Smooth muscle cell of the brain vasculature (primary cell): Measurements from ENCODE around the gene PET100.

Source experiments
- DNase-seq: peaks from one replicate; pipeline ENCODE4 v3.0.0-alpha.2; 2012; ENCODE audit warnings: low read depth, low spot score

Gene PET100

DNA sequence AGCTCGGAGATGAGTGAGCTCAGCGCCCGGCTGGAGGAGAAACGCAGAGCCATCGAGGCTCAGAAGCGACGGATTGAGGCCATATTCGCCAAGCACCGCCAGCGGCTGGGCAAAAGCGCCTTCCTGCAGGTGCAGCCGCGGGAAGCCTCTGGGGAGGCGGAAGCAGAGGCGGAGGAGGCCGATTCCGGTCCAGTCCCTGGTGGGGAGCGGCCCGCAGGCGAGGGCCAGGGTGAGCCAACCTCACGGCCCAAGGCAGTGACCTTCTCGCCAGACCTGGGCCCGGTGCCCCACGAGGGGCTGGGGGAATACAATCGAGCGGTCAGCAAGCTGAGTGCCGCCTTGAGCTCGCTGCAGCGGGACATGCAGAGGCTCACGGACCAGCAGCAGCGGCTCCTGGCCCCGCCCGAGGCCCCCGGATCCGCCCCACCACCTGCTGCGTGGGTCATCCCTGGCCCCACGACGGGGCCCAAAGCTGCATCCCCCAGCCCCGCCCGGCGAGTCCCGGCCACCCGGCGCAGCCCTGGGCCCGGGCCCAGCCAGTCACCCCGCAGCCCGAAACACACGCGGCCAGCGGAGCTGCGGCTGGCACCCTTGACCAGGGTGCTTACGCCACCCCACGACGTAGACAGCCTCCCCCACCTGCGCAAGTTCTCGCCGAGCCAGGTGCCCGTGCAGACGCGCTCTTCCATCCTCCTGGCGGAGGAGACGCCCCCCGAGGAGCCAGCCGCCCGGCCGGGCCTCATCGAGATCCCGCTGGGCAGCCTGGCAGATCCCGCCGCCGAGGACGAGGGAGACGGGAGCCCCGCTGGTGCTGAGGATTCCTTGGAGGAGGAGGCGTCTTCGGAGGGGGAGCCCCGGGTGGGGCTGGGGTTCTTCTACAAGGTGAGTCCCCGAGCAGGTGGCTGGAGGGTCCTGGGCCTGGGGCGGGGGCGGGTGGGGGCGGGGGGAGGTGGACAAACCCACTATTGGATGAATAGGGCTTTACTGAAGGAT is 17.0 kb upstream of the PET100 start:
- no peak for DNase-seq

DNA sequence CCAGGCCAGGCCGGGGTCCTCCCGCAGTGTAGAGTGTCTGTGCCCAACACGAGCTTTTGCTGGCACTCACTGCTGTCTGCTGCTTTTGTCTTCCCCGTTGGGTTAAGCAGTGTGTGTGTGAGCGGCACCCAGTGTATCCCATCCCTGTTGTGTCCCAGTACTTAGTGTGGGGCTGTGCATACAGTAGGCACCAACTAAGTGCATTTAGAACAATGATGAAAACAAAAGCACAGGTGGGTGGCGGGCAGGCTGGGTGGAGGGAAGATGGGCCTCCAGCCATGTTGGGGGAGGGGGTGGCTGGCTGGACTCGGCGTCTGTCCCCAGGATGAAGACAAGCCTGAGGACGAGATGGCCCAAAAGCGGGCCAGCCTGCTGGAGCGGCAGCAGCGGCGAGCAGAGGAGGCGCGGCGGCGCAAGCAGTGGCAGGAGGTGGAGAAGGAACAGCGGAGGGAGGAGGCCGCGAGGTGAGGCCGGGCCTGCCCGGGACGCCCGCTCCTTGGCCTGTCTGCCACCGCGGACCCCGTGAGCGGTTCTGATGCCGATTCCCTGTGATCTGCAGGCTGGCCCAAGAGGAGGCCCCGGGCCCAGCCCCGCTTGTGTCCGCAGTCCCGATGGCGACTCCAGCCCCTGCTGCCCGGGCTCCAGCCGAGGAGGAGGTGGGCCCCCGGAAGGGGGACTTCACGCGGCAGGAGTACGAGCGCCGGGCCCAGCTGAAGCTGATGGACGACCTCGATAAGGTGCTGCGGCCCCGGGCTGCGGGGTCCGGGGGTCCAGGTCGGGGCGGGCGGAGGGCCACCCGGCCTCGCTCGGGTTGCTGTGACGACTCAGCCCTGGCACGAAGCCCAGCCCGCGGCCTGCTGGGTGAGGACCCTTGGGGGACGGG is 14.5 kb upstream of the PET100 start:
- DNase-seq: no peak

DNA sequence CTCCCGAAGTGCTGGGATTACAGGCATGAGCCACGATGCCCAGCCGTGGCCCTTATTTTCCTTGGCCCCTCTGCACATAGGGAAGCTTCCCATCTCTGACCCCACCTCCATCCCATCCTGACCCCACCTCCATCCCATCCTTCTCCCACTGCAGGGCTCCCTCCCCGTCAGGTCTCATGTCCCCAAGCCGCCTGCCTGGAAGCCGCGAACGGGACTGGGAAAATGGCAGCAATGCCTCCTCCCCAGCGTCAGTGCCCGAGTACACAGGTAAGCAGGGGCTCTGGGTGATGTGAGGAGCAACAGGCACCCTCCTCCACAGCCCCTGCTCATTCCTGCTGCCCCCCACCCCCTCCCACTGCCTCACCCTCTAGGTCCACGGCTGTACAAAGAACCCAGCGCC is 12.4 kb upstream of the PET100 start:
- DNase-seq: no peak

DNA sequence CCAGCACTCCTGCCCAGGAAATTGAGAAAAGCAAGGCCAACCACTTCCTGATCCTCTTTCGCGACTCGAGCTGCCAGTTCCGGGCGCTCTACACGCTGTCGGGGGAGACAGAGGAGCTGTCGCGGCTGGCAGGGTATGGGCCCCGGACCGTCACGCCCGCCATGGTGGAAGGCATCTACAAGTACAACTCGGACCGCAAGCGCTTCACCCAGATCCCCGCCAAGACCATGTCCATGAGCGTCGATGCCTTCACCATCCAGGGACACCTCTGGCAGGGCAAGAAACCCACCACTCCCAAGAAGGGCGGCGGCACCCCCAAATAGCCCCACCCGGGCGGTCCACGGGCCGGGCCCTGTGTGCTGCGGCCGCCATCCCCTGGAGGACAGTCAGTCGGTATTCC is 11.9 kb upstream of the PET100 start:
- no peak for DNase-seq

DNA sequence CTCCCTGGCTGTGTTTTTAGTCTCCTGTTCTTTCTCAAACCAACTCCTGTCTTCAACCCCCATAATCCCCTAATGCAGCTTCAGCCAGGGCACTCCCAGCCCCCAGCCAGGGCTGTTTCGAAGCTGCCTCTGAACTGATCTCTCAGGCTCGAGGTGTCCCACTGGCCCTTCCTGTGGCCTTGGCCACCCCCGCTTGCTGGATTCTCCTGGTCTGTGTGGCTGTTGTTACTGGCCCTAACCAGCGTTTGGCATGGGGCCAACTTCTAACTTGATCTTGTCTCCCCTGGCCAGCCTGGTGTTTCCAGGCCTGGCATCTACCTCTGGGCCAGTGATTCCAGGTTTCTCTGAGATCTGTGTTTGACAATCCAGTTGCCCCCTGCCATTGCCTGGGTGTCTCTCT is 11.2 kb upstream of the PET100 start:
- DNase-seq: no peak

DNA sequence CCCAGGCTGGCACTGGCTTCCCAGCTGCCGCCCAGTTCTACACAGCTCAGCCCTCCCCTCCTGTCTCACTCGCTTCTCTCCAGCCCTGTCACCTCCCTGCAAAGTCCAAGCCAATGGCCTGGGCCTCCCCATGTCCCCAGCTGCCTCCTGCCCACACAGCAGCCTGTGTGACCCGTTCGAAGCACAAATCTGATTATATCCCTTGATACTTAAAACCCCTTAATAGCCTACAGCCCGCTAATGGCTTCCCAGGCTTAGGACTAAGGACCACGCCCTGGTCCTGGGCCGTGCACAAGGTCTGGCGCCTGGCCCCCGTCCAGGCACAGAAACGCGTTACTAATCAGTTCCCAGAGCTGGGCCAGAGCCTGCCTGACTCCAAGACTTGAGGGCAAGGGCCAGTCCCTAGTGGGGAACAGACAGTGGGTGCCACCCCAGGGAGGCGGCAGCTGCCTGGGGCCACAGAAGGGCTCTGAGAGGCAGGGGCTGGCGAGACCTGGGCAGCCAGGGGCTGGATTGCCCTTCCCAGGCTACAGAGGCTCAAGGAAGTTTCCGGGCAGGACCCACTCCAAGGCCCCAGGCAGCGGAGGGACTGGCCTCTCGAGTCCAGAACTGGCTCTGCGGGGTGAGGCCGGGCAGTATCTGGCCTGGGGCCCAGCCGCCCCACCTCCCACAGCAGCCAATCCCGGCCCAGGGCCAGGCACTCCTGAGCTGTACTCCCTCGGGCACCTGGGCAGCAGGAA is 10.7 kb upstream of the PET100 start:
- no peak for DNase-seq

DNA sequence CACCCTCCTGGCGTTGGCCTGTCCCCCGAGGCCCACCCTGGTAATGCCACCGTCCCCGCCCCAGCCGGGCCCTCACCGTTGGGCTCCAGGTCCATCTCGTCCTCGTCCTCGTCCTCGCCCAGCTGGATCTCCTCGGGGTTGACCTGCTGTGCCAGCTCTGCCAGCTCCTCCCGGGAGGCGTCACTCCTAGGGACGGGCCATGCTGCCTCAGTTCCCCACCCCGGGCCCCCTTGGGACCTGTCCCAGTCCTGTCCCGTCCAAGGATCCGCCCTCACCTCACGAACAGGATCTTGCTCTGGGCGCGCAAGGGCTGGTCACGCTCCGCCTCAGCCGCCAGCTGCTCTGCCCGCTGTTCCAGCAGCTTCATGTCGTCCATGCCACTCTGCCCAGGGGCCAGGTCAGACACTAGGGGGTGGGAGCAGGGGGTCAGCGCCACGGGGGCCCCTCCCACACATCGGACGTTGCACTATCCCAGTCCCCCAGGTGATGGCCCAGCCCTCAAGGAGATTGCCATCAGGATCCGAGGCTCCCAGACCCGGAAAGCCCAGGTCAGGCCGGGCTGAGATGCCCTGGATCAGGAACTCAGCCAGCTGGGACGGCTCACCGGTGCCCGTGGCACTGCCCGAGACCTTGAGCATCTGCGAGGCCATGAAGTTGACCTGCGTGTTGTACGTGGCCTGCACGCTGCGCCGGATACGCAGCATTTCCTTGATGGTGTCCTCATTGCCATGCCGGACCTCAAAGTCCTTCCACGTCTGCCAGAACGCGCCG is 9.7 kb upstream of the PET100 start:
- DNase-seq: no peak

DNA sequence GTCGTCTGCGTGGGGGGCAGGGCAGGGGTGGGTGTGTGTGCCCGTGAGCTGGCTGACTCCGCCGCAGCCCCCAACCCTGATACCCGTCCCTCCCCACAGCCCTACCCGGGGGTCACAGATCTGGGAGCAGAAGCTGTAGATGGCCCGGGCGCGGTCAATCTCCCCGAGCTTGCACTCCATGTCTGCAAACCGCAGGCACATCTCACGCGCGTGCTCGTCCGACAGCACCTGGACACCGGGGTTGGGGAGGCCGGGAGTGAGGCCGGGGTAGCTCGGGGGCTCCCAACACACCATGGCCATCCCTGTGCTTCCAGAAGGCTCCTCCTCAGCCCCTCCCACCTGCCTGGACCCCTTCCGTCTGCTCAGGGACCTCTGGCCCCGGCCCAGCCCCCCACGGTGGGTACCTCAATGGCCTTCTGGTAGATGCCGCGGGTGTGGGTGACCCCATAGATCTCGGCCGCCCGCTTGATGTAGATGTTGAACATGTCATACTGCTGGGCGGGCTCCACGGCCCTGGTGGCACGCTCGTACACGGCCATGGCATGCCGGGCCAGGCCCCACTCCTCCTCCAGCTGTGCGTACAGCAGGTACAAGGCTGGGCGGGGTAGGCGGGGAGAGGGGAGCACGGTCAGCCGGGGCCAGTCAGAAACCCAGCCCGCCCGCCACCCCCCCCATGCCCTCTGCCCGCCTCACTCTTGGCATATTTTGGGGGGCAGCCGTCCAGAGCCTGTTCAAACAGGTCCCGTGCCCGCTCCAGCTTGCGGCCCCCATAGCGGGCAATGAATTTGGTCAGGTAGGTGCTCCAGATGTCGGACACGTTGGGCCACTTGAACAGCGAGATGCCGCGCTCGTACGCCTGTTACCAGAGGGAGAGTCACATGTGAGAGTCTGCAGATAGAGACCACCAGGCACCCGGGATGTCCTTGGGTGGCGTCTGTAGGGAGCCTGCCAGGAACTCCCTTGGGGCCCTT is 8.9 kb upstream of the PET100 start:
- no peak for DNase-seq

DNA sequence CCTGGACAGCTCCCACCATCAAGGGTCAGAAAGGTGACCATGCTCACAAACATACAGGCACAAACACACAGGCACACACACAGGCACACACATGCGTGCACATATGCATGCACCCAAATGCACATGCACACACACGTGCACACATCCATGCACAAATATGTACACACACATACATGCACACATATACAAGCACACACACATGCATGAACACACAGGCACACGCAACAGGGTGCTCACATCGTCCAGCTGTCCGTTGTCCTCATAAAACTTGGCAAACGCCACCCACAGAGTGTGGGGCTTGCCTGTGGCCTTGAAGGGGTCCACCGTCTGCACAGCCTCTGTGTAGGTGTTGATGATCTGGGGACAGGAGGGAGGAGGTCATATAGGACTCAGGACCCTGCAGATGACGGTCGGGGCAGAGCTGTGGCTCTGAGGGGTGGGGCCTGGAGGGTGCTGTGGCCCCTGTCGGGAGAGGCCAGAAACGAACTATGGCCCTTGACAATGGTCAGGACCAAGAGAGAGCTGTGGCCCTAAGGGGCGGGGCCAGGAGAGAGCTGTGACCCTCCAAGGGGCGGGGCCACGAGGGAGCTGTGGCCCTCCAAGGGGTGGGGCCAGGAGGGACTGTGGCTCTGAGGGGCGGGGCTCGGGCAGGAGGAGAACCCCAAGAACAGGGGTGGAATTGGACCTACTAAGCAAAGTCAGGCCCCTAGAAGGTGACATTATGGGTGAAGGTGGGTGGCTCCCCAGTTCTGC is 6.5 kb upstream of the PET100 start:
- no peak for DNase-seq

DNA sequence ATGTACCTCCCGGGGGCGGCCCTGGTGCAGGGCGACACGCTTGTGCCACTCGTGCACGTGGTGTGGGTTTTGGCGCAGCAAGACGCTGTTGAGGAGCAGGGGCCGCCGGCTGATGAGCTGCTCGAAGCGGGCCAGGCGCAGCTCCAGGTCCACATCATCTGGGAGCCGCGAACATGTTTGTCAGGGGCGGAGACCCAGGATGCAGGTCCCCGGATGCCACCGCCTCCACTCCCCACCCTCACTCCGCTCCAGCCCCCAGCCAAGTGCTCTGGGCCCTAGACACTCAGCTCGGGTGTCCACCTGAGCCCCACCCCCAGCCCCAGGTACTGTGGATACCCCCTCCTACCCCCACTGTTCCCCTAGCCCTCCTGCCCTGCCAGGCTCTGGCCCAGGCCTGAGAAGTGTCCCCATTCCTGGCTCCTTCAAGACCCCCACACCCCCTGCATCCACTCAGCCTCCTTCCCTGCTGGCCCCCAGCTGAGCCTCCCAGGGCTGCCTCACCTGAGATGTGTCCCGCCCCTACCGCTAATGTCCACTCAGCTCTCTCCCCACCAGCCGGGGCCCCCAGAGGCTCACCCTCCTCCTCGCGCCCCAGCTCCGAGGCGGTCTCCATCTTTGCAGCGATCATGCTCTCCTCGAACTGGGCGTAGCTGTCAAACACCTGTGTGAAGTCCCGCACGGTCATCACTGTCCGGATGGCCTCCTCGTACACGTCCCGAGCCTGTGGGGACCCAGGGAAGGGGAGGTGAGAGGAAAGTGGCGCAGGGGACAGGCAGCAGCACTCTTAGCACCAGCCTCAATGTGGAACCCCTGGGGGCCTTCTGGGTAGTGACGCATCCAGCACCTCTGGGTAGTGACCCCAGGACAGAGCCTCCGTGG is 5.6 kb upstream of the PET100 start:
- DNase-seq: no peak

DNA sequence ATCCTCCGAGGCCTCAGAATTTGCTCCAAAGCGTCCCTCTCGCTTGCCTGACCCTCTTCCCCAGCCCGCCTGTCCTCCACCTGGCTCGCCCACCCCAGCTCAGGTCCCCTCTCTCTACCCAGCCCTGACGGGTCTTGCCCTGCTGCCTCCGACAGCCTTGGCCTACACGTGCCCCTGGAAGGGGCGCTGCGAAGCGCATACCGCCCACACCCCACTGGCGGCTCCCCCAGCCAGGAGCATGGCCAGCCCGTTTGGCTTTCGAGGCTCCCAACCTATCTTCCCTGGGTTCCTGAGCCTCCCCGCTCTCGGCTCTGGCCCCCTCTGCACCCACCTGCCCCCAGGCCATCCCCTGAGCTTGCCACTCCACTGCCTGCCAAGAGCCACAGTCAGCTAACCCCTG is 4.8 kb upstream of the PET100 start:
- no peak for DNase-seq

DNA sequence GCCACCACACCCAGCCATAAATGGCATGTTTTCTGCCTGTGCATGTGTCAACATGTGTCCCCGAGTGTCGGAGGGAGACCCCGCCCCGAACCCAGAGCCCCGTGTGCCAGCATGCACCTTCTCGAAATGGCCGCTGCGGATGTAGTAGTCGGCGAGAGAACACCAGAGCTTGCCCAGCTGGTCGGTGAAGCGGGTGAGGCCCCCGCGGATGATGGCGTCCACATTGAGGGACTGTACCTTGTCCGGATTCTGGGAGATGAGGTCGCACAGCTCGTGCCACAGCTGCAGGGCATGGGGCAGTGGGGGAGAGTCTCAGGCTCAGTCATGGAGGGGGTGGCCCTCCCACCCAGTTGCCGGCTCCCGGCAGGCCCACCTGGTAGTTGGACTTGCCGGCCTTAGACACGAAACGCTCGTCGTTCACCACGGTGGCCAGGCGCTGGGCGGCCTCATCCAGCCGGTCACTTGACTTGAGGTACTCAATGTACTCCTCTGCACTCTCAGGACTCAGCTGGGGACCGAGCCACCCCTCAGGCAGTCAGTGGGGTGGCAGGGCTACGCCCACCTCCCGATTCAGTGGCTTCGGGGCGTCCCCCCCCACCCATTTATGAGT is 3.7 kb upstream of the PET100 start:
- DNase-seq: no peak

DNA sequence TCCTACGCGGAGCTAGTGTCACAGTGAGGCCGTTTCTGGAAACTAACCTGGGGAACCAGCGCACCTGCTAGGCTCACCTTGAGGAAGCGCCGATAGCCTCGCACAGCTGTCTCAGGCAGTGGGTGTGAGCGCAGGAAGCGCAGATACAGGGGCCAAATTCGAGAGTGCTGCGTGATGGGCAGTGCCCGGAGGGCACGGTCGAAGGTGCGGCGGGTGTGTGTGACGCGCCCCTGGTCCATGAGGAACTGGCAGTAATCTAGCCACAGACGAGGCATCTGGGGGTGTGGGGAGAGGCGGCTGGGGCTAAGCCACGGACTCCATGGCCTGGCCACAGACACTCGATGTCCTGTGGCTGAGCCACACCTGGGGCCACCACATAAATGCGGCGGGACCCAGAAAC is 2.4 kb upstream of the PET100 start:
- DNase-seq: no peak

DNA sequence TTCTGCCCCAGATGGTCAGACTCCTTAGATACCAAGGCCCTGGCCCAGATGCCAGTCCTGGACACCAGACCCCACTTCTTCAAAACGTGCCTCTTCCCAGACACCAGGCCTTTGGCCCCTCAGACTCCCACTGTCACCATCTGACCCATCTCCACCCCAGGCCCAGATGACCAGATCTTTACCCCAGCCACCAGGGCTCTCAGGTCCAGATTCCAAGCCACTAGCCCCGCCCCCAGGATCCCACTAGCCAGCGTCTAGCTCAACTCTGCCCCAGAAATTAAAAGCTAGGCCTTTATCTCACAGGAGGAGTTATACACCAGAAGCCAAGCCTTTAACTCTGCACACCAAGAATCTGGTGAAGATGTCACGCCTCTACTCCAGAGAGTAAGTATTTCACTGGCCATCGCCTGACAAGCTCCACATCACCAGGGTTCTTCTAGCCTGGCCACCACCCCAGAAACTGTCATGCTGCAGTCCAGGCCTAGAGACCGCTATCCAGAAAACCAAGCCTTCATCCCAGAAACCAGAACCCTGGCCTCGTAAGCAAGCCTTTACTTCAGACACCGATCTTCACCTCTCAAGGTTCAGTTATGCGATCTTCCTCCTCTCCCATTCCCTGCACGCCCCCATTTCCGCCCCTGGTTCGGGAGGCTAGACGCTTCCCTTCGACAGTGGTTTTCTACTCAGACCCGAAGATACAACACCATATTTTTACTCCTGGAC is 843 bp upstream of the PET100 start:
- no peak for DNase-seq

DNA sequence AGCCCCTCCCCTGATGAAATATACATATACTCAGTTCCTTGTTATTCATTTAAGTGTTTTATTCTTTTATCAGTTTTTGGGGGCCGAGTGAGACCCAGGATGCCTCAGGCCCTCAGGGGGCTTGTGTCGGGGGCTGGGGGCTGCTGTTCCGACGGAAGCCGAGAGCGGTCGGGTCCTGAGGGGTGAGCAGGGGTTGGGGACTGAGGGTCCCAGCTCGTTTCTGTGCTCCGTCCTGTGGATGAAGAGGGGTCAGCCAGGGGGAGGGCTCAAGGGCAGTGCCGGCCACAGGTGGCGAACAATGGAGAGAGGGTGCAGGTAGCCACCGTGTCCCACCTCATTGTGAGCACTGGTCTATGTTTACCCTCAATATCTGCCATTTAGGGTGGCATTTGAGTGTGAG is 2.0 kb downstream of the PET100 start:
- DNase-seq: no peak

DNA sequence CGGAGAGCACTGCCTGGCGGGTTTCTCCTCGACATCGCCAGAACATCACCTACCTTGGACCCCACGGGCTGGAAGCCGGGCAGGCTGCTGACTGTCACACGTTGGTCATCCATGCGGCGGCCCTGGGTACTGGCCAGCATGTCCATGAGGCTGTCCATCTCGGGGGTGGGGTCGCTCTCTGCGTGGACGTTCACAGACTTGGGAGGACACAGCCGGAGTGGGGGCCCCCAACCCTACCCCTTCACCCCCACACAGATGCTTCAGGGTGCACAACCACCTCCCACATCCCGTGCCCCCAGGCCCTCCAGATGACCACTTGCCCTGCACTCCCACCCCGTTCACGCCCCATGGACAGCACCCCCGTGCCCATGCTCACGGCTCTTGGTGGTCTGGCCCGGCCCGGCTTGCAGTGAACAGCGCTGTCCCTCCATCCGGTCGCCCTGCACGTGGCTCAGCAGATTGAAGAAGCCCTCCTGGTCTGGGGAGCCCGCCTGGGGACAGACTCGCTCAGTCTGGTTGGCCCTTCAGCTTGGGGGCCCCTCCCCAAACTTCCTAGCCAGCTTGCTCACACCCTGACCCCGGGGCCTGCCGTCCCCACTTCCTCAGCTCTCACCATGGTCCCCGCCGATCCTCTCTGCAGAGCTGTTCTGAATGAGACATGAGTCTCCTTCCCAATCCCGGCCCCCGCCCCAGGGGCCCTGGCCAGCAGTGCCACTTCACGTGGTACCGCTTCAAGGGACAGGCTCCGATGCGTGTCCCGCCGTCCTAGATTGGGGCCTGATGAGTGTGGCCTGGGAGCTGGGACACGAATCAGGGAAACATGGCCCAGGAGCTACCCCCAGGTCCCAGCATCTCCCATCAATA is 3.0 kb downstream of the PET100 start:
- DNase-seq: no peak
